ENCODE data around the gene GLUL.
A peak's percentile ranks its signal among the peaks of the same experiment; 100 is the strongest.

GLUL gene

GRCh38 chr1:182391362-182392049 is at the start of gene GLUL:
GLUL (minus strand) TSS chr1:182391790; CDS start chr1:182388737, 3,053 bp downstream.
- DNase-seq = peak; percentile 93

GRCh38 chr1:182438326-182438725 is 46.7 kb upstream of the GLUL start:
- DNase-seq = no peak

DNA sequence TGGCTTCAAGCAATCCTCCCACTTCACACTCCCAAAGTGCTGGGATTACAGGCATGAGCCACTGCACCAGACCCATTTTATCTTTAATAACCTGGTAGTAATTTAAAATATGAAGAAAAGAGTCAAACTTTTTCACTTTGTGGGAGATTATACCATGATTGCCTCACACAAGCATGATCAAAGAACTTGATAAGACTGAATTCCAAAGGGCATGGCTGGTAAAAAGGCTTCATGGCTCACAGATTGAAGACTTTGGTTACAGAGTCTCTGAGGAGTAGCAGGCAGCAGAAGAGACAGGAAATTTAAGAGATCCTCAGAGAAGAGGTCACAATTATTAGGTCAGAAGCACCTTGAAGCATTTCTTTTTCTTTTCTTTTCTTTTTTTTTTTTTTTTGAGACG is 42.0 kb upstream of the GLUL start:
- no peak for DNase-seq

- DNase-seq = no peak
Measured at GRCh38 chr1:182431278-182431677, 39.7 kb upstream of the GLUL start.

DNA sequence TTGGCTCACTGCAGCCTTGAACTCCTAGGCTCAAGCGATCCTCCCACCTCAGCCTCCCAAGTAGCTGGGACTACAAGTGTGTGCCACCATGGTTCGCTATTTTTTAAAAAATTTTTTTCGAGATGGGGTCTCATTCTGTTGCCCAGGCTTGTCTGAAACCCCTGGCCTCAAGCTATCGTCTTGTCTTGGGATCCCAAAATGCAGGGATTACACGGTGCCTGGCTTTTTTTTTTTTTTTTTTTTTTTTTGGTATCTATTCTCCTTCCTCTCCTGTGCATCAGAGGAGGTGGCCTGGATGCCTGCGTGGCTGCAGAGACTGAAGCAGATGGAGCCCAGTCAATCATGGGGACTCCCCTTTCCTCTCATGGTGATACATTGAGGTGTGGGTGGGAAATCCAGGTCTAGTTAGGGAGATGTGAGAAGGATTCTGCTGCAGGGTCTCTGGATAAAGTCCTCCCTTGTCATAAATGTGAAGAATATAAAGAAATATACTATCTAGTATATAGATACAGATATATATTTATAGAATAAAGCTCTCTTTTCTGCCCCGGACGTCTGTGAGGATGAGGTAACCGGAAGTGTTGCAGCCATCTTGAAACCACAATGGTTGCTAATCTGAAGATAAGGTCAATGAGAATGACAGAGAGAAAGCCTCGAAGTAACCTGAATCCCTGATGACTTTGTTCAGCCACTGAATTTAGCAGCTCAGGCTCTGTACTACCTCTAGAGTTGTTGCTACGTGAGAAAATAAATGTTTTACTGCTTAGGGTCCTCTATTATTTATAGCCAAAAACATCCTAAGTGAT is 38.9 kb upstream of the GLUL start:
- DNase-seq = peak; percentile 60

DNA sequence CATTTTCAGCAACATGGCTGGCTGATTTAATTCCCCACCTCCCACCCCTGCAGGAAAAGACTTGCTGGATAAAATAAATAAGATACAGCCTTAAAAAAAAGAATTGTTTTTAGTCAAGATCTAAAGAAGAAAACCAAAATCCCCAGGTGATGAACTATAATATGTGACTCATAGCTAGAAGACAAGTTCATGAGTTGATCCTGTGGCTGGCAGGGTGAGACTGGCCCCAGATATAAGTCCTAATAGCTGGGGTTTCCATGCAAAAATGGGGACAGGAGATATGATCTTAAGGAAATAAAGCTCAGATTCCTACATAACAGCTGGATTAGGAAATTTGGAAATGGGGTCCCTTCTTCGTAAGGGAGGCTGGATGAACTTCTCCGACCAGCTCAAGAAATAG is 36.5 kb upstream of the GLUL start:
- DNase-seq = no peak

GRCh38 chr1:182426442-182427430 is 35.1 kb upstream of the GLUL start:
- DNase-seq = peak; percentile 9

- no peak for DNase-seq
Measured at GRCh38 chr1:182415789-182416188, 24.2 kb upstream of the GLUL start.

DNA sequence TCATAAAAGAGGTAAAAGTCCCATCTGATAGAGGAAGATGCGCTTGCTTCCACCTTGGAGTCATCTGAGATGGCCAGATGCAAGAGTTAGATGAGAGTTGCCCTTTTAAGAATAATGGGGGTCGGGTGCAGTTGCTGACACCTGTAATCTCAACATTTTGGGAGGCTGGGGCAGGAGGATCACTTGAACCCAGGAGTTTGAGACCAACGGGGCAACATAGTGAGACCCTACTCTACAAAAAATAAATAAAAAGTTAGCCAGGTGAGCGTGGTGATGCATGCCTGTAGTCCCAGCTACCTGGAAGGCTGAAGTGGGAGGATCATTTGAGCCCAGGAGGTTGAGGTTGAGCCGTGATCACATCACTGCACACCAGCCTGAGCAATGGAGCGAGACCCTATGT is 22.4 kb upstream of the GLUL start:
- DNase-seq = no peak

GRCh38 chr1:182413486-182413885 is 21.9 kb upstream of the GLUL start:
- DNase-seq = no peak

- DNase-seq = no peak
Measured at GRCh38 chr1:182410620-182411273, 19.2 kb upstream of the GLUL start.

- DNase-seq = no peak
Measured at GRCh38 chr1:182410138-182410537, 18.5 kb upstream of the GLUL start.

- no peak for DNase-seq
Measured at GRCh38 chr1:182408435-182409075, 17.0 kb upstream of the GLUL start.

GRCh38 chr1:182407724-182408123 is 16.1 kb upstream of the GLUL start:
- DNase-seq = no peak

DNA sequence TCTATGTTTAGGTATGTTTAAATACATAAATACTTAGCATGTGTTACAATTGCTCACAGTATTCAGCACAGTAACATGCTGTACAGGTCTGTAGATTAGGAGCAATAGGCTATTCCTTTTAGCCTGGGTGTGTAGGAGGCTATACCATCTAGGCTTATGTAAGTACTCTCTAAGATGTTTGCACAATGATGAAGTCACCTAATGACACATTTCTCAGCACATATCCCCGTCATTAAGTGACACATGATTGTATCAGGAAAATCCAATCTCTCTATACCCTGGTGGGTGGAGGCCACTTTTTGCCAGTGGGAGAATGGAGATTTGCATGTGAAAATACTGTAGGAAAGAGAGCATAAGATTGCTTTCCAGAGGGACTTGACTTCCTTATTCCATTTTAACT is 14.4 kb upstream of the GLUL start:
- DNase-seq = no peak

DNA sequence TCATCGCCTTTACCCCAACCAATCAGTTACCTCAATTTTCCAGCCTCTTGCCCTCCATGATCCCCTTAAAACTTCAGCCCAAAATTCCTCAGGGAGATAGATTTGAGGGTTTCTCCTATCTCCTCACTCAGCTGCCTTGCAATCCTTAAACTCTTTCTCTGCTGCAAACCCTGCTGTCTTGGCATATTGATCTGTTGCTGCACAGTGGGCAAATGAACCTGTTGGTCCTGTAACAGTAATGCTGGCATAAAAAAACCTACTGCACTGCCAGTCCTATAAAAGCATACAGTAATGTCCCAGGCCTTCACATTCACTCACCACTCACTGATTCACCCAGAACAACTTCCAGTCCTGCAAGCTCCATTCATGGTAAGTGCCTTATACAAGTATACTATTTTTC is 14.0 kb upstream of the GLUL start:
- no peak for DNase-seq

- peak; percentile 16 for DNase-seq
Measured at GRCh38 chr1:182404781-182405180, 13.2 kb upstream of the GLUL start.

DNA sequence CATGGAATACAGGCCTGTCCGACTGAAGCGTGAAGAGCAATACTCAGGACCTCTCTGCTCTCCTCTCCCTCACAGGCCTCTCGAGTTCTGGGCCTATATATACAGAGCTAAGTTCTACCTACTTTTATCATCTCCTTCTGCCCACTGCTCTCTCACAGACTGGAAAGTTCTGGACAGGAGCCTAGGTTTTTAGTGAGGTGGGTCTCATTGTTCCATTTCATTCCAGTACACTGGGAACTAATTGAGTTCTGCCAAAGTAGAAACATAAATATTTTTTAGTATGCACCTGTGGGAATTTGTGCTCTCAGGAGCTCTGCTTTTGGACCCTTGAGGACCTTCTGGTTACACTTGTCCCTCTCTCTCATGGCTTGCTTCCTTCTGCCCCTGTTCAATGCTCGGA is 9.0 kb upstream of the GLUL start, which contains the start of gene TEDDM1:
Gene TEDDM1, minus strand, starts transcription at position 101 of the 400 bp plus-strand sequence. CDS start 182 bp downstream, outside the sequence.
- no peak for DNase-seq

DNA sequence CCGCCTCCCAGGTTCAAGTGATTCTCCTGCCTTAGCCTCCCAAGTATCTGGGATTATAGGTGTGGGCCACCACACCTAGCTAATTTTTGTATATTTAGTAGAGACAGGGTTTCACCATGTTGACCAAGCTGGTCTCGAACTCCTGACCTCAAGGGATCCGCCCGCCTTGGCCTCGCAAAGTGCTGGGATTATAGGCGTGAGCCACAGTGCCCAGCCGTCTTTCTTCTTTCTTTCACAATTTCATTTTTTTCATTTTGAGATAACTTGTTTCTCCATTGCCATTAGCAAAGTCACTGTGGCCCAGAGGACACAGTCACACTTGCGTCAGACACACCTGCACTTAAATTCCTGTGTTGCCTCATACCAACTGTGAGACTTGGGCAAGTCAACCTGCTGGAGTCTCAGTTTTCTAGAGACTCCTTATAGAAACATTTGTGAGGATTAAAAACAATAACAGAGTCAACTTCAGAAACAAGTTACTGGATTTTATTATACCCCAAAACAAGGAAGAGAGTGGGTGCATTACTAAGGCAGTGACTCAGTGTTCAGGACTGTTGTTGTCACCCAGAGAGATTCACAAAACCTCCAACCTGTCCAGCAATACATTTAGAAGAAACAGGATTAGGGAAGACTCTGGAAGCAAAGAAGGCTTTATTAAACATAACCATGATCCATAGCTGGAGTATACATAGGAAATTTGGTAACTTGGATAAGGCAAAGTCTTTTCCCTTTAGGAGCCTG is 6.2 kb upstream of the GLUL start:
- no peak for DNase-seq

- no peak for DNase-seq
Measured at GRCh38 chr1:182395906-182396305, 4.3 kb upstream of the GLUL start.

Data from hematopoietic multipotent progenitor cell treated with erythropoietin and hydrocortisone succinate and interleukin-3 and kit ligand, for 8 days (in vitro differentiated cells).